Activated CD8-positive, alpha-beta T cell treated with anti-CD3 and anti-CD28 coated beads, Interleukin-2, amount 10 ng/mL, durations not matched to agents 7 days and 5 days (primary cell): ENCODE data around the gene GPSM1. TPM values are rescaled to one million over a fixed set of nuclear protein-coding genes. Genes with fewer than 3 reads are reported as not detected.

Experiments used
- ATAC-seq: fragments of 150-1000 bp; cut with Tn5 transposase; one replicate; pipeline ENCODE4 v1.10.0; 2021; ENCODE audit warnings: moderate library complexity
- CTCF ChIA-PET: fragments of 350-600 bp; sonication (Branson Sonifier 250); formaldehyde crosslinking; loops from one replicate; lab custom pipeline; 2021; ENCODE audit warnings: antibody characterized with exemption; lab: Charles Lee
- POLR2A ChIA-PET: fragments of 350-600 bp; sonication (Branson Sonifier 250); formaldehyde crosslinking; loops from one replicate; lab custom pipeline; 2021; ENCODE audit warnings: antibody characterized with exemption; lab: Charles Lee
- DNase-seq: peaks from one replicate; pipeline ENCODE4 v3.0.0-alpha.2; 2020
- H3K27ac Mint-ChIP-seq: one replicate; pipeline ENCODE4 v1.8.0; 2021; ENCODE audit warnings: mild to moderate bottlenecking, mixed read lengths
- H3K27me3 Mint-ChIP-seq: one replicate; pipeline ENCODE4 v1.8.0; 2021; ENCODE audit warnings: low read depth, mixed read lengths
- H3K36me3 Mint-ChIP-seq: one replicate; pipeline ENCODE4 v1.8.0; 2021; ENCODE audit warnings: low read depth, mixed read lengths
- H3K4me1 Mint-ChIP-seq: one replicate; pipeline ENCODE4 v1.8.0; 2021; ENCODE audit warnings: low read depth, mixed read lengths
- H3K4me3 Mint-ChIP-seq: one replicate; pipeline ENCODE4 v1.8.0; 2021; ENCODE audit warnings: mild to moderate bottlenecking, mixed read lengths
- H3K9me3 Mint-ChIP-seq: one replicate; pipeline ENCODE4 v1.8.0; 2022; ENCODE audit warnings: mixed read lengths; ENCODE audit not compliant: insufficient read depth
- total RNA-seq, 2 experiments: library from RNA; stranded (reverse); gene quantifications; one replicate each; pipeline ENCODE4 v1.2.3, GENCODE V29; 2021

GPSM1 gene
- total RNA-seq, 2 experiments from 2014 or later, result 1.8 to 2.3 TPM

- CTCF ChIA-PET, result no interaction called here
- Mint-ChIP-seq H3K27ac (no peak overlapping the region), H3K4me1 (peaks cover 5% of the 10 kb centered on the region), H3K36me3 (no peaks in the 10 kb centered on the region), H3K9me3 (no peaks in the 10 kb centered on the region), H3K4me3 (no peak overlapping the region), H3K27me3 (peaks cover 5% of the 10 kb centered on the region)
- DNase-seq, result no peak
- no peak for ATAC-seq
- POLR2A ChIA-PET, result no interaction called here
Measured at GRCh38 chr9:136302527-136302926, 24.8 kb upstream of the GPSM1 start.

- Mint-ChIP-seq H3K4me3 (no peak overlapping the region), H3K9me3 (no peaks in the 10 kb centered on the region), H3K27me3 (peaks cover 5% of the 10 kb centered on the region), H3K27ac (no peak overlapping the region), H3K4me1 (peaks cover 5% of the 10 kb centered on the region), H3K36me3 (no peaks in the 10 kb centered on the region)
- ATAC-seq (no peak), DNase-seq (no peak)
- ChIA-PET POLR2A (no interaction called here), CTCF (no interaction called here)
Measured at GRCh38 chr9:136303066-136303824, 24.1 kb upstream of the GPSM1 start.

GRCh38 chr9:136303825-136304416 lies 23.4 kb upstream of the GPSM1 start, which contains the start of gene CCDC187:
CCDC187 (minus strand) TSS chr9:136304094; CDS start chr9:136303830, 264 bp downstream.
- no peak for DNase-seq
- H3K4me3 Mint-ChIP-seq, result no peak within 1 kb of the TSS
- H3K36me3 Mint-ChIP-seq, result no peaks in the 10 kb centered on the region
- peaks cover 5% of the 10 kb centered on the region for H3K4me1 Mint-ChIP-seq
- no peak within 1 kb of the TSS for H3K27ac Mint-ChIP-seq
- H3K9me3 Mint-ChIP-seq, result no peaks in the 10 kb centered on the region
- ChIA-PET CTCF (no interaction called here), POLR2A (no interaction called here)
- ATAC-seq, result no peak
- H3K27me3 Mint-ChIP-seq, result peaks cover 5% of the 10 kb centered on the region

GRCh38 chr9:136304456-136304855 lies 22.9 kb upstream of the GPSM1 start:
- no peak overlapping the region for H3K4me3 Mint-ChIP-seq
- no peak for ATAC-seq
- DNase-seq, result no peak
- H3K4me1 Mint-ChIP-seq, result peaks cover 5% of the 10 kb centered on the region
- no peaks in the 10 kb centered on the region for H3K36me3 Mint-ChIP-seq
- H3K27ac Mint-ChIP-seq, result no peak overlapping the region
- peaks cover 5% of the 10 kb centered on the region for H3K27me3 Mint-ChIP-seq
- CTCF ChIA-PET, result no interaction called here
- POLR2A ChIA-PET, result no interaction called here
- H3K9me3 Mint-ChIP-seq, result no peaks in the 10 kb centered on the region

GRCh38 chr9:136304981-136305380 lies 22.4 kb upstream of the GPSM1 start:
- DNase-seq, result no peak
- H3K36me3 Mint-ChIP-seq, result no peaks in the 10 kb centered on the region
- ChIA-PET POLR2A (no interaction called here), CTCF (no interaction called here)
- no peaks in the 10 kb centered on the region for H3K9me3 Mint-ChIP-seq
- no peak overlapping the region for H3K4me3 Mint-ChIP-seq
- no peak for ATAC-seq
- H3K27ac Mint-ChIP-seq, result no peak overlapping the region
- peaks cover 5% of the 10 kb centered on the region for H3K27me3 Mint-ChIP-seq
- peaks cover 5% of the 10 kb centered on the region for H3K4me1 Mint-ChIP-seq

- no peaks in the 10 kb centered on the region for H3K36me3 Mint-ChIP-seq
- ChIA-PET POLR2A (no interaction called here), CTCF (no interaction called here)
- ATAC-seq (no peak), DNase-seq (no peak)
- no peak overlapping the region for H3K4me3 Mint-ChIP-seq
- peaks cover 5% of the 10 kb centered on the region for H3K4me1 Mint-ChIP-seq
- no peaks in the 10 kb centered on the region for H3K9me3 Mint-ChIP-seq
- H3K27me3 Mint-ChIP-seq, result peaks cover 5% of the 10 kb centered on the region
- no peak overlapping the region for H3K27ac Mint-ChIP-seq
Measured at GRCh38 chr9:136305804-136306203, 21.5 kb upstream of the GPSM1 start.

GRCh38 chr9:136306211-136307208 lies 20.8 kb upstream of the GPSM1 start:
- Mint-ChIP-seq H3K27ac (peak overlapping the region; percentile 8), H3K36me3 (no peaks in the 10 kb centered on the region), H3K27me3 (peaks cover 5% of the 10 kb centered on the region), H3K4me1 (peaks cover 5% of the 10 kb centered on the region), H3K9me3 (no peaks in the 10 kb centered on the region), H3K4me3 (no peak overlapping the region)
- peak; percentile 31 for DNase-seq
- ChIA-PET CTCF (no interaction called here), POLR2A (no interaction called here)
- ATAC-seq, result peak; percentile 43

GRCh38 chr9:136307215-136307750 lies 20.1 kb upstream of the GPSM1 start:
- H3K4me3 Mint-ChIP-seq, result no peak overlapping the region
- CTCF ChIA-PET, result no interaction called here

GRCh38 chr9:136308006-136308701 lies 19.2 kb upstream of the GPSM1 start:
- POLR2A ChIA-PET, result no interaction called here
- CTCF ChIA-PET, result no interaction called here
- H3K27me3 Mint-ChIP-seq, result peaks cover 5% of the 10 kb centered on the region
- no peak overlapping the region for H3K27ac Mint-ChIP-seq
- H3K4me1 Mint-ChIP-seq, result peaks cover 5% of the 10 kb centered on the region
- H3K9me3 Mint-ChIP-seq, result no peaks in the 10 kb centered on the region
- no peak for ATAC-seq
- no peak for DNase-seq
- no peaks in the 10 kb centered on the region for H3K36me3 Mint-ChIP-seq
- H3K4me3 Mint-ChIP-seq, result no peak overlapping the region

More at GRCh38 chr9:136307215-136307750, 20.1 kb upstream of the GPSM1 start:
- POLR2A ChIA-PET, result no interaction called here
- H3K27me3 Mint-ChIP-seq, result peaks cover 5% of the 10 kb centered on the region
- DNase-seq, result no peak
- H3K4me1 Mint-ChIP-seq, result peaks cover 5% of the 10 kb centered on the region
- no peak overlapping the region for H3K27ac Mint-ChIP-seq
- no peaks in the 10 kb centered on the region for H3K9me3 Mint-ChIP-seq
- ATAC-seq, result no peak
- H3K36me3 Mint-ChIP-seq, result no peaks in the 10 kb centered on the region

- no peak overlapping the region for H3K27ac Mint-ChIP-seq
- peaks cover 5% of the 10 kb centered on the region for H3K4me1 Mint-ChIP-seq
- DNase-seq (no peak), ATAC-seq (no peak)
- no peak overlapping the region for H3K4me3 Mint-ChIP-seq
- no peaks in the 10 kb centered on the region for H3K36me3 Mint-ChIP-seq
- H3K27me3 Mint-ChIP-seq, result peaks cover 5% of the 10 kb centered on the region
- ChIA-PET POLR2A (no interaction called here), CTCF (no interaction called here)
- H3K9me3 Mint-ChIP-seq, result no peaks in the 10 kb centered on the region
Measured at GRCh38 chr9:136308702-136309053, 18.7 kb upstream of the GPSM1 start.

GRCh38 chr9:136309101-136309801 lies 18.1 kb upstream of the GPSM1 start:
- POLR2A ChIA-PET, result no interaction called here
- CTCF ChIA-PET, result no interaction called here
- Mint-ChIP-seq H3K27me3 (peaks cover 5% of the 10 kb centered on the region), H3K4me3 (no peak overlapping the region), H3K4me1 (peaks cover 5% of the 10 kb centered on the region), H3K27ac (no peak overlapping the region), H3K36me3 (no peaks in the 10 kb centered on the region), H3K9me3 (no peaks in the 10 kb centered on the region)
- ATAC-seq (no peak), DNase-seq (peak; percentile 28)
